ENCODE results near the gene CKS1B.

CKS1B gene

GRCh38 chr1:154956544-154956941, 17.9 kb upstream of the CKS1B start:
- H3K9ac ChIP-seq (ENCODE audit: low read depth, low read length), result peak overlapping the region; percentile 64; the same call in 1 of the 2 replicates
- peaks cover 12% of the 10 kb centered on the region for H3K4me1 ChIP-seq (ENCODE audit: insufficient read depth, low read length)
- no peaks in the 10 kb centered on the region for H3K36me3 ChIP-seq (ENCODE audit: insufficient read depth, low read length)
- H3K9me3 ChIP-seq (ENCODE audit: control insufficient read depth, insufficient read depth, low read length), result no peaks in the 10 kb centered on the region

- H3K36me3 ChIP-seq (ENCODE audit: insufficient read depth, low read length), result no peaks in the 10 kb centered on the region
- no peaks in the 10 kb centered on the region for H3K9me3 ChIP-seq (ENCODE audit: control insufficient read depth, insufficient read depth, low read length)
- H3K4me1 ChIP-seq (ENCODE audit: insufficient read depth, low read length), result peaks cover 12% of the 10 kb centered on the region
- H3K9ac ChIP-seq (ENCODE audit: low read depth, low read length), result no peak overlapping the region; the same call in 1 of the 2 replicates
Measured at GRCh38 chr1:154957091-154957657, 17.3 kb upstream of the CKS1B start.

GRCh38 chr1:154958036-154958435, 16.4 kb upstream of the CKS1B start:
- no peaks in the 10 kb centered on the region for H3K36me3 ChIP-seq (ENCODE audit: insufficient read depth, low read length)
- peaks cover 16% of the 10 kb centered on the region for H3K4me1 ChIP-seq (ENCODE audit: insufficient read depth, low read length)
- H3K9me3 ChIP-seq (ENCODE audit: control insufficient read depth, insufficient read depth, low read length), result no peaks in the 10 kb centered on the region
- H3K9ac ChIP-seq (ENCODE audit: low read depth, low read length), result no peak overlapping the region

GRCh38 chr1:154958681-154959425, 15.6 kb upstream of the CKS1B start:
- Histone ChIP-seq H3K4me1 (ENCODE audit: insufficient read depth, low read length) (peaks cover 16% of the 10 kb centered on the region), H3K36me3 (ENCODE audit: insufficient read depth, low read length) (peaks cover 7% of the 10 kb centered on the region; the same call in 1 of the 2 replicates), H3K9ac (ENCODE audit: low read depth, low read length) (no peak overlapping the region), H3K9me3 (ENCODE audit: control insufficient read depth, insufficient read depth, low read length) (no peaks in the 10 kb centered on the region)

GRCh38 chr1:154959426-154959780, 15.1 kb upstream of the CKS1B start:
- H3K9me3 ChIP-seq (ENCODE audit: control insufficient read depth, insufficient read depth, low read length), result no peaks in the 10 kb centered on the region
- peaks cover 16% of the 10 kb centered on the region for H3K4me1 ChIP-seq (ENCODE audit: insufficient read depth, low read length)
- H3K9ac ChIP-seq (ENCODE audit: low read depth, low read length), result no peak overlapping the region
- H3K36me3 ChIP-seq (ENCODE audit: insufficient read depth, low read length), result peaks cover 11% of the 10 kb centered on the region; the same call in 1 of the 2 replicates

GRCh38 chr1:154960446-154961136, 13.9 kb upstream of the CKS1B start:
- H3K9me3 ChIP-seq (ENCODE audit: control insufficient read depth, insufficient read depth, low read length), result no peaks in the 10 kb centered on the region
- H3K4me1 ChIP-seq (ENCODE audit: insufficient read depth, low read length), result peaks cover 9% of the 10 kb centered on the region; the same call in 1 of the 2 replicates
- H3K9ac ChIP-seq (ENCODE audit: low read depth, low read length), result peak overlapping the region; percentile 99
- H3K36me3 ChIP-seq (ENCODE audit: insufficient read depth, low read length), result peaks cover 20% of the 10 kb centered on the region

GRCh38 chr1:154961207-154962155, 13.0 kb upstream of the CKS1B start, which contains the start of gene PYGO2:
Gene PYGO2 (minus strand): TSS chr1:154961782. CDS start chr1:154961576, 206 bp downstream.
- Histone ChIP-seq H3K4me1 (ENCODE audit: insufficient read depth, low read length) (peaks cover 9% of the 10 kb centered on the region; the same call in 1 of the 2 replicates), H3K9ac (ENCODE audit: low read depth, low read length) (peak within 1 kb of the TSS; percentile 99), H3K9me3 (ENCODE audit: control insufficient read depth, insufficient read depth, low read length) (no peaks in the 10 kb centered on the region), H3K36me3 (ENCODE audit: insufficient read depth, low read length) (peaks cover 26% of the 10 kb centered on the region)

- peaks cover 32% of the 10 kb centered on the region for H3K36me3 ChIP-seq (ENCODE audit: insufficient read depth, low read length)
- peak overlapping the region; percentile 99 for H3K9ac ChIP-seq (ENCODE audit: low read depth, low read length)
- H3K9me3 ChIP-seq (ENCODE audit: control insufficient read depth, insufficient read depth, low read length), result no peaks in the 10 kb centered on the region
- peaks cover 5% of the 10 kb centered on the region; the same call in 1 of the 2 replicates for H3K4me1 ChIP-seq (ENCODE audit: insufficient read depth, low read length)
Measured at GRCh38 chr1:154962156-154962749, 12.2 kb upstream of the CKS1B start.

GRCh38 chr1:154962795-154963330, 11.6 kb upstream of the CKS1B start:
- no peaks in the 10 kb centered on the region for H3K9me3 ChIP-seq (ENCODE audit: control insufficient read depth, insufficient read depth, low read length)
- 0 out of 2 replicates have a peak overlapping the region, but pooled peaks have one; percentile 99 for H3K9ac ChIP-seq (ENCODE audit: low read depth, low read length)
- peaks cover 4% of the 10 kb centered on the region; the same call in 1 of the 2 replicates for H3K4me1 ChIP-seq (ENCODE audit: insufficient read depth, low read length)
- H3K36me3 ChIP-seq (ENCODE audit: insufficient read depth, low read length), result peaks cover 39% of the 10 kb centered on the region

GRCh38 chr1:154963643-154964042, 10.8 kb upstream of the CKS1B start:
- Histone ChIP-seq H3K9ac (ENCODE audit: low read depth, low read length) (no peak overlapping the region), H3K9me3 (ENCODE audit: control insufficient read depth, insufficient read depth, low read length) (no peaks in the 10 kb centered on the region), H3K4me1 (ENCODE audit: insufficient read depth, low read length) (peaks cover 4% of the 10 kb centered on the region; the same call in 1 of the 2 replicates), H3K36me3 (ENCODE audit: insufficient read depth, low read length) (peaks cover 43% of the 10 kb centered on the region)

- Histone ChIP-seq H3K9me3 (ENCODE audit: control insufficient read depth, insufficient read depth, low read length) (no peaks in the 10 kb centered on the region), H3K9ac (ENCODE audit: low read depth, low read length) (no peak overlapping the region), H3K36me3 (ENCODE audit: insufficient read depth, low read length) (peaks cover 43% of the 10 kb centered on the region), H3K4me1 (ENCODE audit: insufficient read depth, low read length) (peaks cover 4% of the 10 kb centered on the region; the same call in 1 of the 2 replicates)
Measured at GRCh38 chr1:154964359-154964758, 10.1 kb upstream of the CKS1B start.

GRCh38 chr1:154966111-154966510, 8.4 kb upstream of the CKS1B start:
- Histone ChIP-seq H3K9me3 (ENCODE audit: control insufficient read depth, insufficient read depth, low read length) (no peaks in the 10 kb centered on the region), H3K36me3 (ENCODE audit: insufficient read depth, low read length) (peaks cover 43% of the 10 kb centered on the region), H3K9ac (ENCODE audit: low read depth, low read length) (no peak overlapping the region), H3K4me1 (ENCODE audit: insufficient read depth, low read length) (peaks cover 4% of the 10 kb centered on the region; the same call in 1 of the 2 replicates)

GRCh38 chr1:154967331-154967950, 7.0 kb upstream of the CKS1B start:
- H3K36me3 ChIP-seq (ENCODE audit: insufficient read depth, low read length), result peaks cover 43% of the 10 kb centered on the region
- H3K4me1 ChIP-seq (ENCODE audit: insufficient read depth, low read length), result peaks cover 8% of the 10 kb centered on the region
- H3K9ac ChIP-seq (ENCODE audit: low read depth, low read length), result no peak overlapping the region
- no peaks in the 10 kb centered on the region for H3K9me3 ChIP-seq (ENCODE audit: control insufficient read depth, insufficient read depth, low read length)
